Vagina (tissue), 2 donors: ENCODE measurements around the gene PRKG2.

ENCODE experiments used
- POLR2A ChIP-seq, 2 donors: fragments of 450-650 bp; IDR thresholded peaks; one replicate each; pipeline ENCODE4 v1.6.1; 2017; ENCODE audit warnings: antibody characterized with exemption in 2 of 2, mild to moderate bottlenecking in 2 of 2, moderate library complexity in 2 of 2
- POLR2AphosphoS5 ChIP-seq, 2 donors: sonication (generic); formaldehyde crosslinking; IDR thresholded peaks; one replicate each; pipeline ENCODE4 v1.9.0; 2017; ENCODE audit warnings: antibody characterized with exemption in 2 of 2, mild to moderate bottlenecking in 2 of 2, low read depth in 1 of 2; ENCODE audit not compliant: insufficient read depth in 1 of 2

DNA sequence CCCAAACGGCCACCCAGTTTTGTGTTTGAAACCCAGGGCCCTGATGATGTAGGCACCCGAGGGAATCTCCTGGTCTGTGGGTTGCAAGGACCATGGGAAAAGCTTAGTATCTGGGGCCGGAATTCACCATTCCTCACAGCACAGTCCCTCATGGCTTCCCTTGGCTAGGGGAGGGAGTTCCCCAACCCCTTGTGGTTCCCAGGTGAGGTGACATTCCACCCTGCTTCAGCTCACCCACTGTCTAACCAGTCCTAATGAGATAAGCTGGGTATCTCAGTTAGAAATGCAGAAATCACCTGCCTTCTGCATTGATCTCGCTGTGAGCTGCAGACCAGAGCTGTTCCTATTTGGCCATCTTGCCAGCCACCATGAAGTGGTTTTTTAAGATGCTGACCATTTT is 84.0 kb downstream of the PRKG2 start:
- no peak for TF ChIP-seq POLR2AphosphoS5 (IDR thresholded peaks at IDR 0.05; ENCODE audit: insufficient read depth in 1 of 2, low read depth in 1 of 2)
- TF ChIP-seq POLR2A (IDR thresholded peaks at IDR 0.05): no peak
